Measurements from ENCODE around the gene CERKL.

- no peak for TF ChIP-seq BACH2 (CRISPR knock-in tag; IDR thresholded peaks at IDR 0.05; ENCODE audit: borderline replicate concordance)
- no peak for TF ChIP-seq OSR1 (CRISPR knock-in tag; IDR thresholded peaks at IDR 0.05)
- TF ChIP-seq, protein P1, sequence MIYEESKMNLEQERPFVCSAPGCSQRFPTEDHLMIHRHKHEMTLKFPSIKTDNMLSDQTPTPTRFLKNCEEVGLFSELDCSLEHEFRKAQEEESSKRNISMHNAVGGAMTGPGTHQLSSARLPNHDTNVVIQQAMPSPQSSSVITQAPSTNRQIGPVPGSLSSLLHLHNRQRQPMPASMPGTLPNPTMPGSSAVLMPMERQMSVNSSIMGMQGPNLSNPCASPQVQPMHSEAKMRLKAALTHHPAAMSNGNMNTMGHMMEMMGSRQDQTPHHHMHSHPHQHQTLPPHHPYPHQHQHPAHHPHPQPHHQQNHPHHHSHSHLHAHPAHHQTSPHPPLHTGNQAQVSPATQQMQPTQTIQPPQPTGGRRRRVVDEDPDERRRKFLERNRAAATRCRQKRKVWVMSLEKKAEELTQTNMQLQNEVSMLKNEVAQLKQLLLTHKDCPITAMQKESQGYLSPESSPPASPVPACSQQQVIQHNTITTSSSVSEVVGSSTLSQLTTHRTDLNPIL (CRISPR knock-in tag; IDR thresholded peaks at IDR 0.05; ENCODE audit: low read depth), result no peak
- no peak for TF ChIP-seq TOX (CRISPR knock-in tag; IDR thresholded peaks at IDR 0.05; ENCODE audit: borderline replicate concordance)
- no peak for TF ChIP-seq SNAI2 (CRISPR knock-in tag; IDR thresholded peaks at IDR 0.05)
- TF ChIP-seq ARNTL (CRISPR knock-in tag; IDR thresholded peaks at IDR 0.05; ENCODE audit: borderline replicate concordance, low read depth), result no peak
- TF ChIP-seq ZC3H10 (CRISPR knock-in tag; IDR thresholded peaks at IDR 0.05), result no peak
- TF ChIP-seq PATZ1 (CRISPR knock-in tag; IDR thresholded peaks at IDR 0.05; ENCODE audit: borderline replicate concordance), result no peak
- TF ChIP-seq ESRRG (CRISPR knock-in tag; IDR thresholded peaks at IDR 0.05), result no peak
- TF ChIP-seq ZNF70 (CRISPR knock-in tag; IDR thresholded peaks at IDR 0.05), result no peak
- TF ChIP-seq PPARA (CRISPR knock-in tag; IDR thresholded peaks at IDR 0.05; ENCODE audit: borderline replicate concordance), result no peak
- no peak for TF ChIP-seq GLIS3 (CRISPR knock-in tag; IDR thresholded peaks at IDR 0.05)
- TF ChIP-seq ZNF565 (CRISPR knock-in tag; conservative IDR thresholded peaks at IDR 0.05; ENCODE audit: low read depth), result no peak
Observed at GRCh38 chr2:181639686-181640085, 17.2 kb downstream of the CERKL start.

All from SK-N-SH treated with all-trans-retinoic acid at 6 μM for 48 hours (cell line).